PC-3 (cell line): ENCODE results near the gene ACTR2. TPM values are rescaled to one million over a fixed set of nuclear protein-coding genes. Genes with fewer than 3 reads are reported as not detected.

ENCODE experiments used
- ATAC-seq: fragments of 200-7000 bp; cut with Tn5 transposase; 2 replicates; pipeline ENCODE4 v1.9.1; 2020; ENCODE audit warnings: mild to moderate bottlenecking, moderate library complexity
- BruUV-seq: library from RNA; stranded (reverse); fragments of 400-500 nt; replicated peaks from 2 replicates; lab custom pipeline; 2021; lab: Mats Ljungman, UMichigan
- CTCF ChIA-PET: fragments of 300-600 bp; sonication (Branson Sonifier 250); formaldehyde crosslinking; loops from one replicate; lab custom pipeline; 2022; ENCODE audit warnings: antibody characterized with exemption; lab: Charles Lee
- POLR2A ChIA-PET: fragments of 300-600 bp; sonication (Branson Sonifier 250); formaldehyde crosslinking; loops from one replicate; lab custom pipeline; 2022; ENCODE audit warnings: antibody characterized with exemption; ENCODE audit not compliant: unreplicated experiment; lab: Charles Lee
- DNase-seq: peaks from one replicate; pipeline ENCODE4 v3.0.0-alpha.2; 2015
- H2AFZ ChIP-seq: fragments of 300-600 bp; sonication (generic); 2 replicates; pipeline ENCODE4 v1.6.0; 2016; ENCODE audit warnings: antibody characterized with exemption, low read length
- H3F3A ChIP-seq: fragments of 300-600 bp; sonication (generic); one replicate; pipeline ENCODE4 v1.6.0; 2017; ENCODE audit warnings: antibody characterized with exemption, low read length, control low read depth, mild to moderate bottlenecking; ENCODE audit not compliant: unreplicated experiment
- H3K27ac ChIP-seq: fragments of 300-600 bp; sonication (generic); 2 replicates; pipeline ENCODE4 v1.5.1; 2016; ENCODE audit warnings: mild to moderate bottlenecking, low read length
- H3K27me3 ChIP-seq: fragments of 300-600 bp; sonication (generic); 2 replicates; pipeline ENCODE4 v1.6.1; 2016; ENCODE audit warnings: low read length, mixed read lengths
- H3K36me3 ChIP-seq: fragments of 300-600 bp; sonication (generic); 2 replicates; pipeline ENCODE4 v1.6.1; 2016; ENCODE audit warnings: low read depth, mixed run types, low read length, mixed read lengths
- H3K4me1 ChIP-seq: fragments of 300-600 bp; sonication (generic); 2 replicates; pipeline ENCODE4 v1.5.1; 2016; ENCODE audit warnings: low read length; ENCODE audit not compliant: insufficient read depth
- H3K4me2 ChIP-seq: fragments of 300-600 bp; sonication (generic); 2 replicates; pipeline ENCODE4 v1.6.0; 2016; ENCODE audit warnings: low read length
- H3K4me3 ChIP-seq: fragments of 300-600 bp; sonication (generic); 2 replicates; pipeline ENCODE4 v1.5.1; 2016; ENCODE audit warnings: mild to moderate bottlenecking, low read length, mixed read lengths
- H3K79me2 ChIP-seq: fragments of 300-600 bp; sonication (generic); 2 replicates; pipeline ENCODE4 v1.6.1; 2017; ENCODE audit warnings: low read length, mixed read lengths
- H3K9ac ChIP-seq: fragments of 300-600 bp; sonication (generic); 2 replicates; pipeline ENCODE4 v1.6.0; 2016; ENCODE audit warnings: mild to moderate bottlenecking, low read length
- H3K9me2 ChIP-seq: fragments of 300-600 bp; sonication (generic); replicated peaks from 2 replicates; pipeline ENCODE4 v1.6.1; 2016; ENCODE audit warnings: mixed run types, low read length, mixed read lengths
- H3K9me3 ChIP-seq: fragments of 300-600 bp; sonication (generic); 2 replicates; pipeline ENCODE4 v1.6.1; 2016; ENCODE audit warnings: low read length, mixed read lengths
- H4K20me1 ChIP-seq: fragments of 300-600 bp; sonication (generic); 2 replicates; pipeline ENCODE4 v1.6.1; 2016; ENCODE audit warnings: low read length, mixed read lengths
- EZH2 ChIP-seq: fragments of 300-600 bp; sonication (generic); IDR thresholded peaks from one replicate; pipeline ENCODE4 v1.6.1; 2017; ENCODE audit warnings: antibody characterized with exemption, mild to moderate bottlenecking, low read length; ENCODE audit not compliant: unreplicated experiment
- EZH2phosphoT487 ChIP-seq: fragments of 300-600 bp; sonication (generic); IDR thresholded peaks from 2 replicates; pipeline ENCODE4 v1.6.1; 2018; ENCODE audit warnings: mild to moderate bottlenecking, antibody characterized with exemption, low read length, borderline replicate concordance
- intact Hi-C: fragments of 100-400 bp; cut with micrococcal nuclease; formaldehyde crosslinking; loops from 2 replicates; pipeline ENCODE4 v1.9.0; 2023
- total RNA-seq: library from RNA; depleted of rRNA; stranded (reverse); fragments of >200 nt; gene quantifications from 2 replicates; pipeline ENCODE4 v1.2.3, GENCODE V29; 2014
- TF ChIP-seq, protein P1 (sequence below): fragments of 300-600 bp; sonication (generic); conservative IDR thresholded peaks from 2 replicates; pipeline ENCODE4 v1.5.1; 2017; ENCODE audit warnings: antibody characterized with exemption, low read depth, mild to moderate bottlenecking, low read length

The ACTR2 gene
- total RNA-seq, 1 experiment from 2014 or later, result 56.7 TPM

DNA sequence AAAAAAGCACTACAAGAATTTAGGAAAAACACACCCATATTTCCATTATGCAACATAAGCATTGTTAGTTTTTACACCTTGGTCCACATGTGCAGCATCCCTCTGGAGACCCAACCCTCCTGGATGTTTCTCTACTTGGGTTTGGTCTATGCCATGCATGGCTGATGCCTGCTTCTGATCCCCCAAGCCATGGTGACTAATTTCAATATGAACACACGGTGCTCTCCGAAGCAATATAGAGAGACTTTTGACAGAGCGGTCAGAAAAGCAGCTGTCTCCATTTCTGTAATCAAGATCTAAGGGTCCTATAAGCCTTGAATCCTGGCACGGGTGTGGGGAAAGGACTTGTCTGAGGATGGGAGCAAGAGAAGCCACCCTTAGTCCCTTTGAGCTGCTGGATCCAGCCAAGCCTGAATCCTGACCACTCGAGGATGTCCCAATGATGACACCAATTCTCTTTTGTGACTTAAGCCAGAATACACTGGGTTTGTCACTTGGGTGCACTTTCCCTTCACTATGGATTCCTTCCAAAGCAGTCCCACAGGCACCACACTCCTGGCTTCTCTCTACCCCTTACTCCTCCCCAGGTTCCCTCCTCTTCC, 91.5 kb downstream of the ACTR2 start:
- intact Hi-C loops, result no loop called here
- Histone ChIP-seq H3K4me3 (peak overlapping the region; percentile 25; the same call in 1 of the 2 replicates), H3K36me3 (peaks cover 6% of the 10 kb centered on the region; the same call in 1 of the 2 replicates), H3K79me2 (peaks cover 19% of the 10 kb centered on the region), H3K9me3 (no peaks in the 10 kb centered on the region), H3K9ac (peak overlapping the region; percentile 71), H4K20me1 (no peaks in the 10 kb centered on the region), H2AFZ (no peak overlapping the region), H3K27ac (peak overlapping the region; percentile 93), H3K4me2 (peak overlapping the region; percentile 78), H3K27me3 (no peaks in the 10 kb centered on the region), H3K9me2 (no peaks in the 10 kb centered on the region), H3K4me1 (peaks cover 83% of the 10 kb centered on the region), H3F3A (peaks cover 15% of the 10 kb centered on the region)
- TF ChIP-seq EZH2 (no peak), EZH2phosphoT487 (no peak)
- TF ChIP-seq, protein P1, sequence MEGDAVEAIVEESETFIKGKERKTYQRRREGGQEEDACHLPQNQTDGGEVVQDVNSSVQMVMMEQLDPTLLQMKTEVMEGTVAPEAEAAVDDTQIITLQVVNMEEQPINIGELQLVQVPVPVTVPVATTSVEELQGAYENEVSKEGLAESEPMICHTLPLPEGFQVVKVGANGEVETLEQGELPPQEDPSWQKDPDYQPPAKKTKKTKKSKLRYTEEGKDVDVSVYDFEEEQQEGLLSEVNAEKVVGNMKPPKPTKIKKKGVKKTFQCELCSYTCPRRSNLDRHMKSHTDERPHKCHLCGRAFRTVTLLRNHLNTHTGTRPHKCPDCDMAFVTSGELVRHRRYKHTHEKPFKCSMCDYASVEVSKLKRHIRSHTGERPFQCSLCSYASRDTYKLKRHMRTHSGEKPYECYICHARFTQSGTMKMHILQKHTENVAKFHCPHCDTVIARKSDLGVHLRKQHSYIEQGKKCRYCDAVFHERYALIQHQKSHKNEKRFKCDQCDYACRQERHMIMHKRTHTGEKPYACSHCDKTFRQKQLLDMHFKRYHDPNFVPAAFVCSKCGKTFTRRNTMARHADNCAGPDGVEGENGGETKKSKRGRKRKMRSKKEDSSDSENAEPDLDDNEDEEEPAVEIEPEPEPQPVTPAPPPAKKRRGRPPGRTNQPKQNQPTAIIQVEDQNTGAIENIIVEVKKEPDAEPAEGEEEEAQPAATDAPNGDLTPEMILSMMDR, result no peak
- no TSS peak for BruUV-seq
- ChIA-PET POLR2A (interaction anchor here (0.9 kb wide), 1 partner anchor 49 kb away, joined by 3 read pairs; no protein-coding TSS in a partner anchor), CTCF (interaction anchor here (0.6 to 1.9 kb wide), 4 partner anchors 48 to 102 kb away, joined by 3 to 6 read pairs (median 4); no protein-coding TSS in a partner anchor)
- DNase-seq (no peak), ATAC-seq (no peak)

DNA sequence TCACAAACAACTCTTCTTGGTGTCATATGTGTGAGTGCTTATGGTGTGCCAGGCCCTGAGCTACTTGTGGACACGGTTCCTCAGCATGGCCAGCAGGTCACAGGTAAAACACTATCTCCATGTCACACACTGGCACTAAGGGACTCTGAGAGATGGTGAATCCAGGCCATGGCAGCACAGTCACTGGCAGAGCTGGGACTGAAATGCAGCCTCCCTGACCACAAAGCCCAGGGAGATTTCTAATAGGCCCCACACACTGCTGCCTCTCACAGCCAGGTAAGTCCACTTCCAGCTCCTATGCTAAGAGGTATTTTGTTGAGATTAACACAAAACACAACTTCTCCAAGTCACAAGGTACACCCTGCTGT, 92.0 kb downstream of the ACTR2 start:
- POLR2A ChIA-PET, result interaction anchor here (0.9 kb wide), 1 partner anchor 48 kb away, joined by 3 read pairs; no protein-coding TSS in a partner anchor

More for the DNA sequence above, 92.0 kb downstream of the ACTR2 start:
- CTCF ChIA-PET, result interaction anchor here (0.6 to 1.9 kb wide), 6 partner anchors 32 to 113 kb away, joined by 3 to 6 read pairs (median 4); partner anchors contain the start of gene SPRED2
- TF ChIP-seq EZH2phosphoT487 (no peak), EZH2 (no peak)
- TF ChIP-seq, protein P1, result no peak
- peaks cover 19% of the 10 kb centered on the region for H3K79me2 ChIP-seq
- TSS peak; percentile 31 for BruUV-seq
- no peak for ATAC-seq
- H3K4me1 ChIP-seq, result peaks cover 81% of the 10 kb centered on the region
- intact Hi-C loops, result loop anchor here (1.0 to 5.0 kb wide), 4 partner anchors 19 to 113 kb away; partner anchors contain the start of gene SPRED2
- H3K4me2 ChIP-seq, result peak overlapping the region; percentile 78
- H3K27ac ChIP-seq, result peak overlapping the region; percentile 93
- H2AFZ ChIP-seq, result no peak overlapping the region
- H3F3A ChIP-seq, result peaks cover 15% of the 10 kb centered on the region
- no peaks in the 10 kb centered on the region for H3K9me2 ChIP-seq
- peak overlapping the region; percentile 25; the same call in 1 of the 2 replicates for H3K4me3 ChIP-seq
- peak overlapping the region; percentile 71 for H3K9ac ChIP-seq
- DNase-seq, result no peak
- no peaks in the 10 kb centered on the region for H3K9me3 ChIP-seq
- H3K27me3 ChIP-seq, result no peaks in the 10 kb centered on the region
- peaks cover 3% of the 10 kb centered on the region; the same call in 1 of the 2 replicates for H3K36me3 ChIP-seq
- H4K20me1 ChIP-seq, result no peaks in the 10 kb centered on the region
